Left colon (tissue), 2 donors: Measurements from ENCODE around the gene IMP4. TPM values are rescaled to one million over a fixed set of nuclear protein-coding genes. Genes with fewer than 3 reads are reported as not detected.
"Not testable (repeated sequence)": the region's sequence is repeated elsewhere in the genome, so short reads cannot be mapped to it uniquely, and the experiment has no call there.

Experiments used
- ATAC-seq: fragments of 200-7000 bp; cut with Tn5 transposase; one replicate; pipeline ENCODE4 v1.9.1; 2020; ENCODE audit warnings: mild to moderate bottlenecking, moderate library complexity
- DNase-seq, 2 donors: peaks; one replicate each; pipeline ENCODE4 v3.0.0-alpha.2; 2020
- intact Hi-C, 2 donors: fragments of 100-400 bp; cut with DNase I in 1 of 2; cut with micrococcal nuclease in 1 of 2; formaldehyde crosslinking; loops; one replicate each; pipeline versions ENCODE4 v1.11.2 to v1.14.0; 2022; cut with DNase I, micrococcal nuclease
- long read RNA-seq: library from polyadenylated mRNA; unstranded; transcript quantifications from one replicate; pipeline ENCODE4 v2.0.0, GENCODE V29; 2021
- total RNA-seq, 2 donors: library from RNA; stranded (reverse); fragmentation: NEBNext Ultra II Directional; extraction: Animal tissue kit (Norgen Biotek cat#: 25700); gene quantifications; one replicate each; pipeline ENCODE4 v1.2.1, GENCODE V29; 2021
- donor health status: DM: no; HTN: no; CAD: no.
- donor health status: DM: yes; HTN: yes; CAD: no.

IMP4 gene
- 10 to 100 TPM; 60.7 to 74.8 TPM for total RNA-seq
- long read RNA-seq, transcript IMP4-208 (8 exons, 2,379 nt), result minor isoform, 16 of 135 reads
- long read RNA-seq, transcript IMP4-201 (9 exons, 1,740 nt), result major isoform, 82 of 135 reads
- long read RNA-seq, transcript IMP4-202 (9 exons, 822 nt), result minor isoform, 11 of 135 reads
- long read RNA-seq, partial matches to known transcripts, result 13 of 135 reads
- long read RNA-seq, other reads (novel, unspliced or antisense), result 12 of 135 reads

DNA sequence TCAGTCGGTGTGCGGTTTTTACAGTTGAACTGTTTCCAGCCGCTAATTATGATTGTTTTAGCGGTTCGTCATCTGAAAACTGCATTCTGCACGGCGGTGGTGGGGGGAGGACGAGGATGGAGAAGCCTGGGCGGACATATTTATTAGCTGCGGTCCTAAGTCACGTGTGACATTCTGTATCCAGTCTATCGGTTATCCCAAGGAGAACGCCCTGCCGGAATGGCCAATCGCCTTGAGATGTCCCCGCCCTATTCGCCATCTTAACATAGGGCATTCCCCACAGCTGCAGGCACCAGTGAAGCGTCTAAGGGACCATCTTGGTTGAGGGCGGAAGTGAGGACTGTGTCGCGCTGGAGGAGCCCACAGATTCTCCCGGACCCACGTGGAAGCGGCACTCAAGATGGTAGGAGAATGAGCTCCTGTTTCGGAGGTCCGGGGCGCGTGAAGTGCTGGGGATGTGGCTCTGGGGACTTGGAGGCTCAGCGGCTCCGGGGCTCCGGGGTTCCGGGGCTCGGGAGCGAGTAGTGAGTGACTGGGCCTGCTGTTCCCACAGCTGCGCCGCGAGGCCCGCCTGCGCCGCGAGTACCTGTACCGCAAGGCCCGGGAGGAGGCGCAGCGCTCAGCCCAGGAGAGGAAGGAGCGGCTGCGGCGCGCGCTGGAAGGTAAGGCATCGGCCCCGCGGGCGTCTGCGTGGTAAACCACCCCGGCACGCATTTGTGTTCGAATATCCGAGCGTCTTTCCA, at the start of gene IMP4:
TSS of gene IMP4 (plus strand) at position 365 of the 743 bp plus-strand sequence. CDS start at position 401, 36 bp downstream.
- ATAC-seq (peak; percentile 89), DNase-seq (peak; percentile 94 to 99)
- intact Hi-C loops, result loop anchor here in 1 of 2 donors (10.0 kb wide), 1 partner anchor 158 kb away; the partner anchor contains the start of genes MZT2B and SMPD4

GRCh38 chr2:130300258-130300969, 42.3 kb upstream of the IMP4 start:
- intact Hi-C loops, result no loop called here
- ATAC-seq (no peak), DNase-seq (no peak)

- ATAC-seq (no peak), DNase-seq (no peak)
- intact Hi-C loops, result no loop called here
These were observed 41.7 kb upstream of the IMP4 start for GRCh38 chr2:130300970-130301348.

GRCh38 chr2:130302164-130302886, 40.4 kb upstream of the IMP4 start:
- intact Hi-C loops, result no loop called here
- ATAC-seq (peak; percentile 56), DNase-seq (peak in 1 of 2 donors; percentile 41)

DNA sequence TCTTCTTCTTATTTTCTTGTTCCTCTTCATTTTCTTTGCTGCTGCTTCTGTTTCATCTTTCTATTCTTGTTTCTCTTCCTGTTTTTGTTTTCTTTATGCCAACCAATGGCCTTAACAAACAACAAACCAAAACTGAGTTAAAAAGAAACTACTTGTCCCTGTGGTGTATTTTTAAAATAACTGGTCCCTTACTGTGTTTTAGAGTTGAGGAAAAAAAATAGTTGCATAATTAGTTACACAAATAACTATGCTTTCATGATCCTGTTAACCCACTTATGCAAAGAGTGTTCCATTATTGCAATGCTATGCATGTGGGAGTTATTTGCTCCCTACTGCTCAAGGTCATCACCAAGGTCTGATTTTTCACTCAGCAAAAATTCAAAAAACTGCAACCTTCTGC, 39.5 kb upstream of the IMP4 start:
- no peak for DNase-seq
- intact Hi-C loops, result no loop called here
- no peak for ATAC-seq

- intact Hi-C loops, result no loop called here
- no peak for ATAC-seq
- no peak for DNase-seq
These were observed 38.0 kb upstream of the IMP4 start for GRCh38 chr2:130304726-130305125.

DNA sequence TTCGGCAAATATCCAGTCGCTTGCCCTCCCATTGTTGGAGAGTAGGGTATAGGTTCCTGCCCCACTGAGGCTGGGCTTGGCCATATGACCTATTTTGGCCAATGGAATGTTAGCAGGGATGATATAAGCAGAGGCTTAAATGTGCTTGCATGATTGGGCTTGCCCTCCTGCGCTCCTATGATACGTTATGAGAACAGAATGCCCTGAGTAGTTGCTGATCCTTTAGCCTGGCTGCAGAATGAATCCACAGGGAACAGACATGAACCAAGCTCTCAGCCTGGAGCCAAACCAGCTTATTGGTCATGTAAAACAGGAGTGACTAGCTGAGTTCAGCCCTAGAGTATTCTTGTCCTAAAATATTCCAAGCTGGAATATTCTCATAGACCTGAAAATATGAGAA, 34.8 kb upstream of the IMP4 start:
- DNase-seq, result no peak
- intact Hi-C loops, result no loop called here
- no peak for ATAC-seq

- ATAC-seq, result no peak
- no peak for DNase-seq
- intact Hi-C loops, result no loop called here
These were observed 31.8 kb upstream of the IMP4 start for GRCh38 chr2:130310881-130311280.

DNA sequence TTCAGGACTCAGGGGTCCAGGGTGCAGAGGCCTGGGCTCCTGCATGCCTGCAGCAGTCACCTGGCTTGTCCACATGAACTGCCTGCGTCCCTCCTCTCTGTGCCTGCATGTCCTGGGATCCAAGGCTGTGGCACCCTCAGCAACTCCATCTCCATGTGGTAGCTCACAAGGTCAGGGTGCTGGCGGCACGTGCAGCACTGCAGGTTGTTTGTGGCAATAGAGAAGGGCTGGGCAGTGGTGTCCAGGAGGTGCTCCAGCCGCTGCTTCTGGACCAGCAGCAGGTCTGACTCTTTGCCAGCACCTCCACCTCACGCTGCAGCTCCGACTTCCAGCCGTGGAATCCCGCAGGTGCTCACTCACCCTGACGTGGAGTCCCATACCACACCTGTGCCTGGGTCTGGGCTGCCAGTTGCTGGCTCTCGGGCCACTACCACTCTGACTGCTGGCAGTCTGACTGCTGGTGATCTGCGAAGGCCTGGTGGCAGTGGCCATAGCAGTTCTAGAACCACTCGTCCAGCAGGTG, 28.8 kb upstream of the IMP4 start:
- DNase-seq (no peak), ATAC-seq (no peak)
- intact Hi-C loops, result no loop called here

- no peak for DNase-seq
- no peak for ATAC-seq
- intact Hi-C loops, result no loop called here
These were observed 28.3 kb upstream of the IMP4 start for GRCh38 chr2:130314377-130314776.

DNA sequence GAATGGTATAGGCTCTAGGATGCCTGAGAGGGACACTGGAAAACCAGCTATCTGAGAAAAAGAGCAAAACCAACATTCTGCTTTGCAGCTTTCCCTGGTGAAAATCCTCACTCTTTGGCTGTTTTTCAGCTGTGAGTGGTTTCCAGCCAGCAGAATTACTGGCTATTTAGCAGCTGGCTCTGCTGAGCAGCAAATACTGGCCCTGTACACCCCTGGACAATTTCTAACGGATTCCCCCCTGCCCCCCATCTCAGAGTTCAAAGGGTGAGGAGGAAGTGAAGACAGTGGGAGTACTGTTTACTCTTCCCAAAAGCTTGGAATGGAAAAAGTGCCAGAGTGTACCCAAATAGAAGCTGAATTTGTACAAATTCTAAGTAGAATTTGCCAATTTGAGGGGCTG, 26.1 kb upstream of the IMP4 start:
- intact Hi-C loops, result no loop called here
- DNase-seq (no peak), ATAC-seq (no peak)

GRCh38 chr2:130318906-130319305, 23.8 kb upstream of the IMP4 start:
- no peak for DNase-seq
- no peak for ATAC-seq
- intact Hi-C loops, result no loop called here

DNA sequence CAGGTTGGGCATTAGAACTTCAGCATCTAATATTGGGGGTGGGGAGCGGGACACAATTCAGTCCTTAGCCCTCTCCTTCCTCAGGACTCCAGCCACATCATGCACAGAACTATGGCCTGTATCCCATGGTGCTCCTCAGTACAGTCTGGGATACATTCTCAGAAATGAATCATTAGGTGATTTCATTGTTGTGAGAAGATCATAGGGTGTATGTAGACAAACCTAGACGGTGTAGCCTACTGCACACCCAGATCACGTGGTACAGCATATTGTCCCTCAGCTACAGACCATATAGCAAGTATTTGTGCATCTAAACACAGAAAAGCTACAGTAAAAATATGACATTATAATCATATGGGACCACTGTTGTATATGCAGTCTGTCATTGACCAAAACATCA, 23.2 kb upstream of the IMP4 start:
- intact Hi-C loops, result no loop called here
- DNase-seq (no peak), ATAC-seq (no peak)

DNA sequence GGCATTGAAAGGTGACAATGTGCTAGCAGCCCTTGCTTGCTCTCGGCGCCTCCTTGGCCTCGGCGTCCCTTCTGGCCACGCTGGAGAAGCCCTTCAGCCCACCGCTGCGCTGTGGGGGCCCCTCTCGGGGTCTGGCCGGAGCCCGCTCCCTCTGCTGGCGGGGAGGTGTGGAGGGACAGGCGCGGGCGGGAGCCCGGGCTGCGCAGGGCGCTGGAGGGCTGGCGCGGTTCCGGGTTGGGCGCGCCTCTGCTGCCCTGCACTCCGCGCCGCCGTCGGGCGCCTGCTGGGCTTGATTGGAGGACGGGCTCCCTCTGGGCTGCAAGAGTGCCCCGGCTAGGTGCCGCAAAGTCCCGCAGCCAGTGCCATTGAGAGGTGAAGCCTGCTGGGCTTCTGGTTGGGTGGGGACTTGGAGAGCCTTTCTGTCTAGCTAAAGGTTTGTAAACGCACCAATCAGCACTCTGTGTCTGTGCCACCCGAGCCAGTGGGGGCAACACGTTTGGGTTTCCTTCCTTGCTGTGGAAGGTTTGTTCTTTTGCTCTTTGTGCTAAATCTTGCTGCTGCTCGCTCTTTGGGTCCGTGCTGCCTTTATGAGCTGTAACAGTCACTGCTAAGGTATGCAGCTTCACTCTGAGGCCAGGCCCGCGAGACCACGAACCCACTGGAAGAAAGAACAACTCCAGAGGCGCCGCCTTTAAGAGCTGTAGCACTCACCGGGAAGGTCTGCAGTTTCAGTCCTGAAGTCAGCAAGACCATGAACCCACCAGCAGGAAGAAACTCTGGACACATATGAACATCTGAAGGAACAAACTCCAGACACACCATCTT, 14.8 kb upstream of the IMP4 start:
- no peak for DNase-seq
- intact Hi-C loops, result no loop called here
- ATAC-seq, result peak; percentile 64

GRCh38 chr2:130328710-130329109, 14.0 kb upstream of the IMP4 start:
- intact Hi-C loops, result no loop called here
- no peak for DNase-seq
- ATAC-seq, result no peak

- ATAC-seq (peak; percentile 65), DNase-seq (peak; percentile 50 to 81)
- intact Hi-C loops, result no loop called here
These were observed 10.2 kb upstream of the IMP4 start for GRCh38 chr2:130332271-130333073.

- intact Hi-C loops, ATAC-seq: not testable (repeated sequence)
These were observed 9.4 kb upstream of the IMP4 start for GRCh38 chr2:130333253-130333652.

More at GRCh38 chr2:130333253-130333652, 9.4 kb upstream of the IMP4 start:
- DNase-seq, result not testable (repeated sequence)
